GM10847 (cell line): ENCODE data around the gene TBC1D5.

ENCODE experiments used
- POLR2A ChIP-seq: IDR thresholded peaks from 2 replicates; pipeline ENCODE4 v1.6.1; 2011; ENCODE audit not compliant: insufficient read length; ENCODE audit errors: extremely low read depth

TBC1D5 gene

DNA sequence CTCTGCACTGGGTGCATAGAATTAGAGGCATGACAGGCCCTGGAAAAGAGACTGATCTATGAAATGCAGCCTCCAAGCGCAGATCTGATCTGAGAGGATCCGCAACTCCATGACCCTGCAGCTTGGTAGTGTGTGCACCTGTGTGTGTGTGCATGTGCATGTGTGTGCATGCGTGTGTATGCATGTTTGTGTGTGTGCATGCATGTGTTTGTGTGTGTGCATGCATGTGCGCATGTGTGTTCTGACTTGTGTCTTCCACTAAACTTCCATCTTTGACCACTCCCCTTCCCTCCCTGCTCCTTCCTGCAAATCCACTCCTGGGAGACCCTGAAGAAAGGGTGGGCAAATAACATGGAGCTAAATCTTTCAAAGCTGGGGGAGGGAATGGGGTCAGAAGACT, 600.7 kb downstream of the TBC1D5 start:
- TF ChIP-seq POLR2A, result no peak

- no peak for TF ChIP-seq POLR2A
Observed at GRCh38 chr3:17140670-17141505, 601.5 kb downstream of the TBC1D5 start.

DNA sequence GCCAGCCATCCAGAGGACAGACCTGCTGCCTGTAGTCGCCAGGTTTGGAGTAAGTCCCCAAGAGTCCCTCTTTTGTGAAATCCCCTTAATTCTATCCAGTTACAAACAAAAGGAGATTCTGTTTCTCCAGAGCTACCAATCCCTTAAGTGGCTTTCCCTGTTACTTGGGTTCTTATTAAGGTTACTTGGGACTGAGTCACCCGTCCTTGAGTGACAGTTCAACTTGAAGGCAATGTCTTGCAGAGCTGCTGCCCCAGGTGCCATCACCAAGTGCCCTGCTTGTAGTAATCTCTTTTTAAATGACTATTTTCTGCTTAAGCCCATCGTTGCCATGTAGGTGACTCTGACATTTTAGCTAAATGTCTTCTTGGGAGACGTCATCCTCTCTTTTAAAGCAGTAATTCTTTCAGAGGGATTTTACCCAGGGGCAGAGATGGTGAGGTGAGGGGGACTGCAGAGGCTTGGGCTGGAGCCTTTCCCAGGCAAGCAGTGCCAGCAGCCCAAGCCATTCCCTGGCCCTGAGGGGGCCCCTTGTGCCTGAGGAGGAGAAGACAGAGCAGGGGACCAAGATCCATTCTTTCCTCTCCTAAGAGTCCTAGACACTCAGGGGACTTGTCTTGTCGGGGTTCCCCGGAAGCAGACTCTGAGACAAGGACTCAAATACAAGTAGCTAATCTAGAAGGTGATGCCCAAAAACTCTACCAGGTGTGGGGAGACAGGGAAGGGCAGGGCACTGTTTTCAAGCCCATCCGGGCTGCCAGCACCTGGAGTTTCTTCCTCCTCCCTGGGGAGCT, 604.0 kb downstream of the TBC1D5 start:
- no peak for TF ChIP-seq POLR2A

DNA sequence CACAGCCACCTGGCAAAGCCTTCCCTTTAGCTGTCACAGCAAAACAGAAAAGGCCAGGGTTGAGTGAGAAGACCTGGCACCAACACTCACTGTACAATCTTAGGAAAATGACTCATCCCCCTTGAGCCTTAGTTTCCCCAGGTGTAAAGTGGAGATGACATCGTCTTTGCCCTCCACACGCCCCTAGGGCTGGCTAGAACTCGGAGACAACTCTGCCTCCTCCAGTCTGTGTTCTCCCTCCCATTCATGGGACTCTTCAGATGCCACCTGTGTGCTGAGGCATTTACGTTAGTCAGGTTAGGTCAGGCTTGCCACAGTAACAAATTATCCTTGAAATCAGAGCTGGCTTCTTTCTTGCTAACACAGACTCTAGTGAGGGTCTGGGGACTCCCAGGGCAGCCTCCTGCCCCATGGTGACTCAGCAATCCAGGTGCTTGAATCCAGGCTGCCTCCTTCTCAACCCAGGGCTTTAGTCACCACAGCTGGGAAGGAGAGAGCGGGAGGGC, 605.1 kb downstream of the TBC1D5 start:
- TF ChIP-seq POLR2A, result no peak

DNA sequence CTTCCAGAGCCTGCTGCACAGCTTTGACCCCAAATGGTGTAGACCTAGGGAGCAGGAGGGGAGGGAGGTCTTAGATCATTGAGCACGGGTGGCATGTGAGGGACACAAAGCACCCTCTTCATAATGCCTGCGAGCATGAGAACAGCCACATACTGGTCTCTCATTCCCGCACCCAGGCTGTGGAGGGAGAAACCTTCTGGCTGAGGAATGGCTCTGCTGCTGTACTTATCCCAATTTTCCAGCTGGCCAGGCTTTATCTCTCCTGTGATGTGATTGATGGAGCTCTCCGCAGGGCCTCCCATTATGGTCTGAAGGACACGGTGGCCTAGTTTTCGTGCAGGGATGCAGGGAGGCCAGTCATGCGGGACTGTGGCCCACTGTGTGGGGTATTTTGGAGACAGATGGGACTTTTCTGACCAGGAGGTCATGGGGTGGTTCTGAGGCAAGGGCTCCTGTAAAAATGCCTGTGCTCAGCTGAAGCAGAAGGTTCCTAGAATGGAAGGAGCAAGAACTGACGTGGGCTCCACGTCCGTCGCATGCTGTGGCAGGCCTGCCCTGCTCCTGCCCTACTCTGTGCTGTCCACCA, 606.2 kb downstream of the TBC1D5 start:
- no peak for TF ChIP-seq POLR2A

GRCh38 chr3:17135696-17136095, 606.7 kb downstream of the TBC1D5 start:
- no peak for TF ChIP-seq POLR2A

DNA sequence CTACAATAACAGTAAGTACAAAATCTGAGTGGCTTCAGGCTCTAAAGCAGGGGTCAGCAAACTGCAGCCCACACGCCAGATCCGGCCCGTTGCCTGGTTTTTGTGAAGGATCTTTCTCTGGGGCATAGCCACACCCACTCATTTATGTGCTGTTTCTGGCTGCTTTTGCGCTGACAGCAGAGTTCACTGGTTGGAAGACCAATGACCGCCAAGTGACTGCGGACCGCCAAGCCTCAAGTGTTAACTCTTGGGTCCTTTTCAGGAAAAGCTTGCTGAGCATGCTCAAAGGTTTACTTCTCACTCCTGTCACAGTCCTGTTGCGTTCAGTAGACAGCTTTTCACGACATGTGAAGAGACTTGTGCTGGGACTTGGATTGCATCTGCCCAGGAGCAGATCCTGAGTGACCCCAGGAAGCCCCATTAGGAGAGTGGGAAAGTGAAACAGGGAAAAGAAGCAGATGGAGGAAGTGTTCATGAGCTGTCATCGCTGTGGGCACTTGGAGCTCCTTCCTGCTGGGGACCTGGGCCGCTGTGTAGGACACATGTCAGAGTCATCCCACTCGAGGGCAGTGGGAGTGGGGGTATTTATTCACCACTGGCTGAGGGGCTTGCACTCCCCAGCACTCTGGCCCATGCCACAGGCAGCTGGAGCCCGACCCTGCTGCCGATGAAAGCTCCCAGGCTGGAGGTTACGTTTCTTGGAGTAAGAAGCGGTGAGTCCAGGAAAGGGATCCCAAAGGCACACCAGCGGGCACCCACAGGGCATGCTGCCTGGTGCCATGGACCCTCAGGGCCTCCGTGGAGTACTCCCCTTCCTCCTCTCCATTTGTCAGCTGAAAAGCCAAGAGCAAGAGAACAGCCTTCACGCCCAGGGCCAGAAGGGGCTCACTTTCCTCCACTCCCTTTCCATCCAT, 608.5 kb downstream of the TBC1D5 start:
- no peak for TF ChIP-seq POLR2A

- TF ChIP-seq POLR2A, result no peak
Observed at GRCh38 chr3:17132286-17133115, 609.9 kb downstream of the TBC1D5 start.

GRCh38 chr3:17130956-17131355, 611.5 kb downstream of the TBC1D5 start:
- TF ChIP-seq POLR2A, result no peak

GRCh38 chr3:17129556-17129955, 612.9 kb downstream of the TBC1D5 start:
- no peak for TF ChIP-seq POLR2A

GRCh38 chr3:17125738-17126442, 616.5 kb downstream of the TBC1D5 start:
- TF ChIP-seq POLR2A, result no peak

DNA sequence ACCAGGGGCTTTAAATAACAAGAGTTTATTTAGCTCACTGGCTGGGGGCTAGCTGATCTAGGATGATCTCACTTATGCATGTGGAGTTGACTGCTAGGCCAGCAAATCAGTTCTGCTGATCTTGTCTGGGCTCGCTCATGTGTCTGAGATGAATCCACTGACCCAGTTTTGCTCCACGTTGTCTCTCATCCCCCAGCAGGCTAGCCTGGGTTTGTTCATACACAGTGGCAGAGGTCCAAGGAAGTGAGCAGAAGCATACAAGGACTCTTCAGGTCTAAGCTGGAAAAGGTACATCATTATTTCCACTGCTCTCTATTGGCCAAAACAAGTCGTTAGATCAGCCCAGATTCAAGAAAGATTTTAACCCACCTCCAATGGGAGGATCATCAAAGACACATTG, 619.7 kb downstream of the TBC1D5 start:
- no peak for TF ChIP-seq POLR2A

GRCh38 chr3:17121336-17121735, 621.1 kb downstream of the TBC1D5 start:
- no peak for TF ChIP-seq POLR2A
